GM19025 (cell line): Measurements from ENCODE around the gene MAMLD1.

Experiments
- ATAC-seq: cut with Tn5 transposase; IDR thresholded peaks from one replicate; pipeline ENCODE4 v1.9.1; 2021; ENCODE audit warnings: mild to moderate bottlenecking, low read depth, moderate library complexity; ENCODE audit not compliant: unreplicated experiment

The MAMLD1 gene

DNA sequence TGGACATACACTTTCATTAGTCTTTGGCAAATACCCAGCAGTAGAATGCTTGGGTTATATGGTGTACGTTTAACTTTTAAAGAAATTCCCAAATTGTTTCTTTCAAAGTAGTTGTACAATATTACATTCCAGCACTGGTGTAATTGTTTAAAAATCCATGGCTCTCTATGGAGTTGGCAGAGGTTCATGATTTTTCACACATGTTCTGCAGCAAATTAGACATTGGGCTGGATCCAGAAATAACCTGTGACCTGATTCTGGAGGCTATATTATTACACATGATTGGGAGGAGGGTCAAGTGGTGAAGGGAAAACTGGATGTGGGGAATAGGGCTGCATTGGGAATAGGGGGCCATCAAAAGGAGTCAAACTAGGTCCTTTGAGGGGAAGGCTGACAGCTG is 41.9 kb downstream of the MAMLD1 start:
- no peak for ATAC-seq

DNA sequence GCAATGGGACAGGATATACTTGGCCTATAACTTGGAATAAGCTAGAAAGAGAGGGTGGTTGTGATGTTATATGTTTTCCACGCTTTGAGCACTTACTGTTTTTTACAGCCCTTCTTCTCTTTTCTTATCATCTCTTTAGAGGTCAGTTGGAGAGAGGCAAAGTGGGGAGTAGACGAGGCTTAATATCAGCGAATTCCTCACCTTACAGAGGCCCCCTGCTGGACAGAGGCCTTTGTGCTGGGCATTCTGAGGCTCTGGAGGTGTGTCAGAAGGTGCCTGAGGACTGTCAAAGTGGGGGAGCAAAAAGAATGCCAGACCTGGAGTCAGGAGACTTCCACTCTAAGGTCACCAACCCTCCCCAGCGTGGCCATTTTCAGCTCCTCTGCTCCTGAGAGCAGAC is 42.5 kb downstream of the MAMLD1 start:
- no peak for ATAC-seq

DNA sequence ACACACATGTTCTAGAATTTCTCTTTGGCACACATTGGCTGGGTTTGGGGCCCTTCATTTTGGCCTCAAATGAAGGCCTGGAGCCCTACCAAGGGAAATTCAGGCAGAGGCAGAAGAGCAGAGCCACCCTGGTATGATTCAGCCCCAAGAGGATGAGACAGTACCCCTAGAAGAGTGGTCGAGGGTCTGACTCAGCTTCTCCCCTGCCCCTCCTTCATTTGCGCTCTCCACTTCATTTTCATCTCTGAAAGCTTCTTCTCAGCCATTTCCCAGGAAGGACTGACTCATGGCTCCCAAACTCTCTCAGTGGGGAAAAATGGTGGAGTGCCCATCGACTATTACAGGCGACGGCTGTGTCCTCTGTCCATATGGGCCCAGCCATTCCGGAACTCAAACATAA is 43.5 kb downstream of the MAMLD1 start:
- no peak for ATAC-seq

DNA sequence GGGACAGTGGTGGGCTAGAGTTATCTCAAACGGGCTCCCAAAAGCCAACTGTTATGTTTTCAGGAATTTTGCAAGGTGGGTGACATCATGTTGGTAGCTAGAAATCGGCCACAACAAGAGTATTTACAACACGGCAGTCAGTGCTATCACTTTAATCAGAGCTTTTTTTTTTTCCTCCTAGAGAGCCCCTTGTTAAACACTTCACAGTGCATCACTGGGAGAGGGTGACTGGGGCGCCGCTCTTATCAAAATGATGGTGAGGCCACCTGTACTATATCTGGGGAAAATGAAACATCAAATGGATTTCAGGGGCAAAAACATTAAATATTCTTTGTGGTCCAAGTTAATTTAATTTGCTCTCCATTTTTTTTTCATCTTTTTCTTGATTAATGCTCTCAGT is 44.9 kb downstream of the MAMLD1 start:
- no peak for ATAC-seq

DNA sequence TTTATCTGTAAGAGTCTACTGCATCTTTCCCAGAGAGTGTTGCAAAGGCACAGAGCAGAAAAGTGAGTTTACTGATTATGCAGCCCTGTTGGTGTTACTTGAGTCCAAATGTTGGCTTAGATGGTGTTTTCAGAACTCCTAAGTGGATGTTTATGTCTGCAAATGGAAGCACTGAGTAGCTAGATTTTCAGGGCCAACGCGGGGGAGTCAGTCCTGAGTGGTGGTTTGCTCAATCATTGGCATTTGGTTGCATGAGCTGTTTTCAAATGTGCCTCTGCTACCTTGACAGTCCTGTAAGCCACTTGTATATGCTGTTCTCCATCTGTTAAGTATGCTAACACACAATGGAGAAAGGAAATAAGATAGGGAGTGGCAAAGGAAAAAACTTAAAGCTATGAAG is 45.4 kb downstream of the MAMLD1 start:
- ATAC-seq: no peak

DNA sequence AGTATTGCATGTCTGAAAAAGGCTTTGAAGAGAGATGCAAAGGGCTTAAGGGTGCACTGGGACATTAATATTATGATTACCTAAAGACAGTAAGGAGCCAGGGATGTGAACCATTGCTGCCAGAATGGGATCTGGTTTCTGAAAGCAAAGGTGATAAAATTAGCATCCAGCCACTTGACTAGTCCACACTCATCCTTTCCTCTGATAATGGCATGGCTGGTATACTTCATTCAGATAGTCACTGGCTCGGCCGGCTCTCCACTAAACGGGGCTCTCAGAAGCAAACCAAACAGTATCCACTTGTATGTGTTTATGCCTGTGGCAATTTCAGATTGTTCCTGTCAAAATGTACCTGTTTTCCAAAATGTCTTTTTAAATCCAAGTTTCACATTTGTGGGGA is 46.4 kb downstream of the MAMLD1 start:
- no peak for ATAC-seq

DNA sequence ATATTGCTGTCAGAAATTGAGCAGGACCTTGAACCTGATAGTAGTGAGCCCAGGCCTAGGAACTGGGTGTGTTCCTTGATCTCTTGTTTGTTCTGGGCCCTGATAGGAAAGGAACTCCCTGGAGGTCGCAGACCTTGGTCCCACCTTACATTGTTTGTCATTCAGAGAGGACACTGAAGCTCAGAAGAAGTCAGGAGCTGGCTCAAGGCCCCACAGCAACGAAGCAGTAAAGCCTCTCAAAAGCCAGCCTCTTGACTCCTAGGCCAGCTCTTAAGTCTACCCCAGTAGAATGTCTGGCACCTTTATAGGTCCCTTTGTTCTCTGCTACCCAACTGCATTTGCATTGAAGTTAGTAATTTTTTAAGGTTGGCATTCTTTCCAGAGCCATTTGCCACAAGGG is 46.8 kb downstream of the MAMLD1 start:
- ATAC-seq: no peak

DNA sequence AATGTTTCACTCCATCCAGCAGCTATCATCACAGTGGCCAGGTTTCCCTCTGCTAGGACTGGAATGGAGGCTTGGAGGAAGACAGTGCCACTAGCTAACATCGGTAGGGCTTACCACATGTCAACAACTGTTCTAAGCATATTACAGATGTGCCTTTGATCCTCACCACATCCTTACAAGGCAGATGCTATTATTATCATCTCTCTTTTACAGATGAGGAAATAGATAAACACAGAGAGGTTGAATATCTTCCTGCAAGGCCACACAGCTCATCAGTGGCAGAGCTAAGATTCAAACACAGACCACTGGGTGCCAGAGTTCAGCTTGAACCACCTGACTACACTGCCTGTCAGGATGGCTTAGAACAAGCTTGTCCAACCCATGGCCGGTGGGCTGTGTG is 47.4 kb downstream of the MAMLD1 start:
- no peak for ATAC-seq

DNA sequence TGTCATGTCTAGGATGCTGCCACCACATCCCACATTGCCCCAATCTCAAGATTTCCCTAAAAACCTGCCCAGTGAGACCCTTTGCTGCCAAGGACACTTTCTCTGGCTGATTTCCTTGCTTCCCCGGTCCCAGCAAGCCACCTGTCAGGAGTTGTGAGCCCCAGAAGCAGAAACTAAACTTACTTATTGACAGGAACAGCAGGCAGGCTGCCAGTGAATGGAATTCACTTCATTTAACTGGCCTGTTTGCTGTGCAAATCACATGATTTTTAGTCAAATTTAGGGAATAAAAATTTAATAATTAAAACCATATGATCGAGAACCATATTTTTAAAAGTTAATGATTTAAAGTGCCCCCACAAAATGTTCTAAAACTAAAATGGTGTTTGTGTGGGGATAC is 48.5 kb downstream of the MAMLD1 start:
- ATAC-seq: no peak

DNA sequence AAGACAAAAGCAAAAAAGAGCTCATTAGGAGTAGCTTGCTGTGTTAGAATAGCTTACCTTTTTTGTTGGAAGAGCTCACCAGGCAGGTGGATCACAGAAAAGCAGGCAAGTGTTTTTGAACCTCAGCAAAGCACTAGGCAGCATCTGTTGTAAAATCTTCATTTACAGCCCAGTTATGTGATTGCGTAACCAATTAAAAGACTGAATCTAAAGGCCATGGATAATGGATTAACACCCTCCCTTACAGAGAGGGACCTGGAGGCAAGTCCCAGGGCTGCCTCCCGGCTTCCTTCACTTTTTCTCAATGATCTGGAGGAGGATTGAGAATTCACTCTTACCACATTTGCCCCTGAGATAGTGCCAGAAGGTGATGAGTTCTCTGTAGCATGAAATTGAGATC is 51.1 kb downstream of the MAMLD1 start:
- ATAC-seq: no peak

DNA sequence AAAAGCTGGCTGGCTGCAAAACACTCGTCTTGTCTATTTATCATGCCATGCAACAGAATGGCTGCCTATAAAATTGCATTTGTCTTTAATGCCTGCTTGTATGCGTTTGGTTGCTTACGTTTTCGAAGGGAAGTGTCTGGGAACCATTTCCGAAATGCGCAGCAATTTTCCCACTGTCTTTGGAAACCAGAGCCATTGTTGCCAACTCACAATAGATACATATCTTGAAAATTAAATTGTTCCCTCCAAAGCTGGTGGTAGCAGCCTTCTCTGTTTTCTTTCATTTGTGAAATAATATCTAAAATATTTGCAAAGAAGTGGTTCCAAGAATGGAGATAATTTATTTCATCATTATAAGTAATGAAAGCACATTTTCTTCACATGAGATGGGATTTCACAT is 53.4 kb downstream of the MAMLD1 start:
- ATAC-seq: no peak

DNA sequence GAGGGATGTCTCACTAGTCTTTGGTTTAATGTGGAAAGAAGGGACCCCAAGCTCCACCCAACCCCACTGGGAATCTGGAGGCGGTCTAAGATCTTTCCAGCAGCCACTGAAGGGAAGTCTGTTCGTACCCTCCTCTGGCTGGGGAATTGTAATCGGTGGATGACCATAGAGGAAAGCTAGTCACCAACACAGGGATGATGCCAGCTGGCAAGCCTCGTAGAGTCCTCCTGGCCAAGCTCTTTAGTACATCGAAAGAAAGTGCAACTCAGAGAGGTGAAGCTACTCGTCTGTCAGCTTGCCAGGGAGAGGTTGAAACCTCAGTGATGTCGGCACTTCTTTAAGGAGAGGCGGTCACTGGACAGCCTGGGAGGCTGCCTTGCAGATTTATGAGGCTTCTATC is 58.7 kb downstream of the MAMLD1 start:
- ATAC-seq: no peak

DNA sequence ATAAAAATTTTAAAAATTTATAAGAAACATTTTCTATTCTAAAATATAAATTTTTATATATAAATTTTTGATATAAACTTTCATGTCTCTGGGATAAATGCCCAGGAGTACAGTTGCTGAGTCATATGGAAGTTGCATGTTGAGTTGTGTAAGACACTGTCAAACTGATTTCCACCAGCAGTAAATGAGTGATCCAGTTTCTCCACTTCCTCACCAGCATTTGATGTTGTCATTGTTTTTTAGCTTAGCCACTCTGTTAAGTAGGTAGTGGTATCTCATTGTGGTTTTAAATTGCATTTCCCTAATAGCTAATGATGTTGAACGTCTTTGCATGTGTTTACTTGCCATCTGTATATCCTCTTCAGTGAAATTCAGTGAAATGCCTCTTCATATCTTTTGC is 66.5 kb downstream of the MAMLD1 start:
- ATAC-seq: no peak

DNA sequence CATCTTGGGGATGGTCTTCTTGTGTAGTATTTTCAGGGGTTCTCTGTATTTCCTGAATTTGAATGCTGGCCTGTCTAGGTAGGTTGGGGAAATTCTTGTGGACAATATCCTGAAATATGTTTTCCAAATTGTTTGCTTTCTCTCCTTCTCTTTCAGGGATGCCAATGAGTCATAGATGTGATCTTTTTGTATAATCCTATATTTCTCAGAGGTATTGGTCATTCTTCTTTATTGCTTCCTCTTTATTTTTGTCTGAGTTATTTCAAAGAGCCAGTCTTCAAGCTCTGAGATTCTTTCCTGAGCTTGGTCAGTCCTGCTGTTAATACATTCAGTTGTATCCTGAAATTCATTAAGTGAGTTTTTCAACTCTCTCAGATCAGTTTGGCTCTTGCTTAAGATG is 73.1 kb downstream of the MAMLD1 start:
- no peak for ATAC-seq

DNA sequence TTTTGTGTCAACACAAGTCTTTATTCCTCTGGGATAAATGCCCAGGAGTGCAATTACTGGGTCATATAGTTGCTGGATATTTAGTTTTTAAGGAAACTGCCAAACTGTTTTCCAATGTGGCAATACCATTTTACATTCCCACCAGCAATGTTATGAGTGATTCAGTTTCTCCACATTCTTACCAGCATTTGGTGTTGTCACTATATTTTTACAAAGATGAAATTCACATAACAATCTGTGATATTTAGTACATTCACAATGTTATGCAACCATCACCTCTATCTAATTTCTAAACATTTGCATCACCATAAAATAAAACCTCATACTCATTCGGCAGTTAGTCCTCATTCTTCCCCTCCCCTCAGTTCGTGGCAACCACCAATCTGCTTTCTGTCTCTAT is 75.0 kb downstream of the MAMLD1 start:
- no peak for ATAC-seq

DNA sequence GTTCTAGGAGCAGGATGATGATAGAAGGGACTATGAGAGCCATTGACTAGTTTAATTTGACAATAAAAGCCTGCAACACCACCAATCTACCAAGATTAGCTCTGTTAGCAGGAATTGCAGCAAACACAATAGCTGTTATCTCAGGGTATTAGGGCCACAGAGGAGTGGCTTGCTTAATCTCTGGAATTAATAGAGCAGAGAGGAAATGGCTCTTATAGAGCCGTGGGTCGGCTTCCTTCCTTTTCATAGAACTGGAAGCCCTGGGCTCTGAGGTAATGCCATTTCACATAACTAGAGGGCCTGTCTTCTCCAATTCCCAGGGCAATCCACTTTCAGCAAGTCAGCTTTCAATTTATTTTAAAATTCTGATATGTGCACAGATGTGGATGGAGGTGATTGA is 83.0 kb downstream of the MAMLD1 start:
- no peak for ATAC-seq

DNA sequence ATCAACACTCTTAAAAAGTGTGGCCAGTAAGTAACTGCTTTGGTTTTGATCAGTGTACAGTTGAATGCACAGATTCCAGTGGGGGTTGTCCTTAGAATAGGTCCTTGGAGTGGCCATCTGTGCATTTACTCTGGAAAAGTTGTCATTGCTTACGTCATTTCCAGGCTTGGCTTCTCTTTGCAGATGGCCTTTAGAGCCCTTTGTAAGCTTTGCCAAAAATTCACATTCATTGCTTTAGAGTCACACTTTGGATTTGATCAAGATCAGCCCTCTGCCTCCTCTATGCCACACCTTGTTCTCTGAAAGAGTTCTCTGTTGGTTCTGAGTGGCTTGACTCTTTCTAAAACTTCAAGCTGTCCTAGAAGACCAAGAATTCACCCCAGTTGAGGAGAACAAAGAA is 83.9 kb downstream of the MAMLD1 start:
- ATAC-seq: no peak

DNA sequence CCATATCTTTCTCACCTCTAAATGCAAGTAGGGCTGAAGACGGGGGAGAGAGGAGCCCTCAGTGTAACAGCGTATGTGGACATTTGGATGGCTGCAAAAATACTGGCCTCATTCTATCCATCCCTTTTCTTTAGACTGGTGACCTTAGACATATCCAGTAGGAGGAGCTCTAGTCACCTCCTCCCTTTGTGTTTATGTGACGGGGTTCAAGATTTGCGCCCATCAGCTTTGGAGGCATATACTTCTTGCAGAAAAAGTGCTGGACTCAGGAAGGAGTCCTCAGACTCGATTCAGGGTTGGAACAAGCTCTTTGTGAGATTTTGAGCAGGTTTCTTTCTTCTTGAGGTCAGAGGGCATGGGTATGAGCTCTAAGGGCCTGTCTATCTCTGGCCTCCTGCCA is 86.2 kb downstream of the MAMLD1 start:
- no peak for ATAC-seq

DNA sequence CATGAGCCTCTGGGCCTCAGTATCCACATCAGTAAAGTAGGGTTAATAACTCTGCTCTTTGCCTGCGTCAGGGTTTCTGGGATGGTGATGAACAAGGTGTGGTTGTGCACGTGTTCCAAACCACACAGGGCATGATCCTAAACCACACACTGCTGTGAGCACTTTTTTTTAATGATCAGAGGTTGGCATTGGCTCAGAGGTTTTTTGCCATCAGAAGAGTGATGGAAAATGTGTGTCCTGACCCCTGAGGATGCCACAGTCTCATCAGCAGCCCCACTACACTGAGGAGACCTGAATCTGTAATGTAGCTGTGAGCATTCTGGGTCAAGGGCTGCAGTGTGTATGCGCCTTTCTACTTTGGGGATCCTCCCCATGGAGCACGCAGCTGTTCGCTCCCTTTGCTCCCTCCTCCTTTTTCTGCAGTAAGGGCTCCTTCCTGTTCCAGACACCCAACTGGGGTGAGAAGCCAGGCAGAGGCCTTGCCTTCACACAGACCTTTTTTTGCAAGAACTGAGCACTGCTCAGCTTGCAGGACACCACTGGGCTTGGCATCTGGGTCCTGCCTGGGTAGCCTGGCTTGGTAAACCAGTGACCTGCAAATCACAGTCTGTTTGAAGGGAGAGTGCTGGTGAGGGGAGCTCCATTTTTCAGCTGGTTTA is 87.5 kb downstream of the MAMLD1 start:
- ATAC-seq: no peak

DNA sequence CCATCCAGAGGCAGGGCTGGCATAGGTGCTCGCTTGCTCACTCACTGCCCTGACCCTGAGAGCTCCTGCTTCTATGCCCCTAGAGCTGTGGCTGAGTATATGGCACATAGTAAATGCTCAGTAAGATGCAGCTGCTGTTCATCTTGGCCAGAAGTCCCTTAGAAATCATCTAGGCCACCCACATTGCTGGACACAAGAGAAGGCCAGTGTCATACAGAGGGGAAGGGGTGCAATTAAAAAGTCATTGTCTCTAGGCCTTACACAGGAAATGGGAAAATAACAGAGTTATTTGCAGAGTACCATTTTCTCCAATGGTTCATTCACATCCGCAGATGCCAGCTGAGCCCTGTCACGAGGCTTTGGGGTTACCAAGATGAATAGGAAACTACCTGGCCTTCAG is 88.8 kb downstream of the MAMLD1 start:
- ATAC-seq: no peak

DNA sequence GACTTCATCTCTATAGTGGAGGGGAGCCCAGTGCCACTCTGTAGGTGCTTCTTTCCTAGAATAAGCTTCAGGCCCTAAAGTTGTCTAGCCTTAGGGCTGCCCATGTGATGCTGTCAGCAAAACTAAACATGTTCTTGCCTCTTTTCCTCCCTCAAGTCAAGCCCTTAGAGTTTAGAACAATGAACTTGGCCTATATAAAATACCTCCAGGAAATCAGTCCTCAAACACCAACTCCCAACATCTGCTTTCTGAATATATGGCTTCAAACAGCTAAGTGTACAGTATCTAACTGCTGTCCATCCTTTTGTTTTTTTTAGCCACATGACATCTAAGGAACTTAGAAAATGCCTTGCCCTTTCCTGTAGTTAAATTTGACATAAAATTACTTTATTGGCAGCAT is 91.0 kb downstream of the MAMLD1 start:
- no peak for ATAC-seq

DNA sequence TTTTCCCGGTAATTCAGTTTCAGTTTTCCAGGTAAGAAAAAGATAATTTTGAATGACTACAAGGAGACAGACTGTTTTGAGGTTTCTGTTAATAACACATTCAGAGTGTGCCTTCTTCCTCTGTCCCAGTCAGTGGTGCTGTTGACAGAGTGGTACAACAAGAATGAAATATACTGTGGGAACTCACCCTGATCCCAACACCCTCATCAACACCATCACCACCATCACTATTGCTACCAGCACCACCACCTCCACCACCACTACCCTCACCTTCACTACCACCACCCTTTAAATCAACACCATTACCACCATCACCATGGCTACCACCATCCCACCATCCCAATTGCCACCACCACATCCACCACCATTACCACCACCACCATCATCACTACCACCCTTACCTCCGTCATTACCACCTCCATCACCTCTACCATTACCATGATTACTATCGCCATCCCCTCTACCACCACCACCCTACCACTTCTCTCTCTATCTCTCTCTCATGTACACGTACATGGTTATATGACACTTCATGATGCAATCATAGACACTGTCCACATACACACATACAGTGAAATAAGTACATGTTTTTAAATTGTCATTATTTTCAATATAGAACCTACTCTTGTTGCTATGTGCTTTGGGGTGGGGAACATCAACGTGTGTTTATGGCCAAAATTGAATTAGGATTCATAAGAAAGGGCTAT is 91.5 kb downstream of the MAMLD1 start:
- no peak for ATAC-seq

DNA sequence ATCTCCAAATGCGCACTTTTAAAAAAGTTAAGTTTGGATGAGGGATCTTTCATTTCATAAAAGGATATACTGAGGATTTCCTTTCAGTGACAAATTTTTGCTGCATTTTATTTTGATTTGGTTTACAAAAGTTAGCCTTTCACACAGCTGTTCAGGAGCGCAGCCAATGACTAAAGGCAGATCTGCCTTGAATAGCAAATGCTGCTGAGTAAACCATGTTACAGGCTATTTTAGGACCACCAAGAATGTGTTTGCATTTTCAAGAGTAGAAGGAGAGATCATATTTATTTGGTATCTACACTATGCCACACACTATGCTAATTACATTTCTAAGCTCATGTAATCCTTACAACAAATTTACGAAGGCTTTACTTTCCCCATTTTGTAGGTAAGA is 92.1 kb downstream of the MAMLD1 start:
- ATAC-seq: no peak
